Measurements from ENCODE around the gene LDHD. TPM values are rescaled to one million over a fixed set of nuclear protein-coding genes. Genes with fewer than 3 reads are reported as not detected.
"Not testable (repeated sequence)": the region's sequence is repeated elsewhere in the genome, so short reads cannot be mapped to it uniquely, and the experiment has no call there.

Gene LDHD
- total RNA-seq, 1 donor from 2014 or later, result not detected

DNA sequence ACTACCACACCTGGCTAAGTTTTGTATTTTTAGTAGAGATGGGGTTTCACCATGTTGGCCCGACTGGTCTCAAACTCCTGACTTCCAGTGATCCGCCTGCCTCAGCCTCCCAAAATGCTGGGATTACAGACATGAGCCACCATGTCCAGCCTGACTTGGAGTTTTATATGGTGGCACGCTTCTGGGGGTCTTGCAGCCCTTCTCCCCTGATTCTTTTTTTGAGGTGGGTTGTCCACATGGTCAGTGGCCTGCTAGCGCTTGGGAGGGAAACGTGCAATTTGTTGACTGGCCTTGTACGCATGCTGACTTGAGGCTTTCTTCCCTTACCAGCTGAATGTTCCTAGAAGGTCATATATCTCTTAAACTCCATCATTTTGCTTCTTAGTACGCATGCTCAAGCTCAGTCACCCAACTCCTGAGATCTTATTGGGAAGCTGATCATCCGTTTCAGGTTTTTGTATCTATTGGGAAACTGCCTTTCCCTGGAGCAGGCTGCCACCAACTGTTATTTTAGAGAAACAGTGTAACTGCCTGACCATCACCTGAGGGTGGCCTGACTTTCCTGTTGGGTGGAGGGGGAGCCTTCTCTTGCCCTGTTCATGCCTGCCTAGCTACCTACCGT, 13.7 kb upstream of the LDHD start:
- Histone ChIP-seq H3K4me3 (ENCODE audit: low read depth, low read length) (no peak overlapping the region), H3K36me3 (ENCODE audit: control insufficient read depth, insufficient read depth, low read length) (no peaks in the 10 kb centered on the region), H3K27me3 (ENCODE audit: control insufficient read depth, insufficient read depth, low read length) (no peaks in the 10 kb centered on the region)
- TF ChIP-seq, protein P1, sequence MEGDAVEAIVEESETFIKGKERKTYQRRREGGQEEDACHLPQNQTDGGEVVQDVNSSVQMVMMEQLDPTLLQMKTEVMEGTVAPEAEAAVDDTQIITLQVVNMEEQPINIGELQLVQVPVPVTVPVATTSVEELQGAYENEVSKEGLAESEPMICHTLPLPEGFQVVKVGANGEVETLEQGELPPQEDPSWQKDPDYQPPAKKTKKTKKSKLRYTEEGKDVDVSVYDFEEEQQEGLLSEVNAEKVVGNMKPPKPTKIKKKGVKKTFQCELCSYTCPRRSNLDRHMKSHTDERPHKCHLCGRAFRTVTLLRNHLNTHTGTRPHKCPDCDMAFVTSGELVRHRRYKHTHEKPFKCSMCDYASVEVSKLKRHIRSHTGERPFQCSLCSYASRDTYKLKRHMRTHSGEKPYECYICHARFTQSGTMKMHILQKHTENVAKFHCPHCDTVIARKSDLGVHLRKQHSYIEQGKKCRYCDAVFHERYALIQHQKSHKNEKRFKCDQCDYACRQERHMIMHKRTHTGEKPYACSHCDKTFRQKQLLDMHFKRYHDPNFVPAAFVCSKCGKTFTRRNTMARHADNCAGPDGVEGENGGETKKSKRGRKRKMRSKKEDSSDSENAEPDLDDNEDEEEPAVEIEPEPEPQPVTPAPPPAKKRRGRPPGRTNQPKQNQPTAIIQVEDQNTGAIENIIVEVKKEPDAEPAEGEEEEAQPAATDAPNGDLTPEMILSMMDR (IDR thresholded peaks at IDR 0.05; ENCODE audit: insufficient read depth, low read length, poor library complexity, severe bottlenecking), result no peak
- no peak for DNase-seq (ENCODE audit: low read depth)

DNA sequence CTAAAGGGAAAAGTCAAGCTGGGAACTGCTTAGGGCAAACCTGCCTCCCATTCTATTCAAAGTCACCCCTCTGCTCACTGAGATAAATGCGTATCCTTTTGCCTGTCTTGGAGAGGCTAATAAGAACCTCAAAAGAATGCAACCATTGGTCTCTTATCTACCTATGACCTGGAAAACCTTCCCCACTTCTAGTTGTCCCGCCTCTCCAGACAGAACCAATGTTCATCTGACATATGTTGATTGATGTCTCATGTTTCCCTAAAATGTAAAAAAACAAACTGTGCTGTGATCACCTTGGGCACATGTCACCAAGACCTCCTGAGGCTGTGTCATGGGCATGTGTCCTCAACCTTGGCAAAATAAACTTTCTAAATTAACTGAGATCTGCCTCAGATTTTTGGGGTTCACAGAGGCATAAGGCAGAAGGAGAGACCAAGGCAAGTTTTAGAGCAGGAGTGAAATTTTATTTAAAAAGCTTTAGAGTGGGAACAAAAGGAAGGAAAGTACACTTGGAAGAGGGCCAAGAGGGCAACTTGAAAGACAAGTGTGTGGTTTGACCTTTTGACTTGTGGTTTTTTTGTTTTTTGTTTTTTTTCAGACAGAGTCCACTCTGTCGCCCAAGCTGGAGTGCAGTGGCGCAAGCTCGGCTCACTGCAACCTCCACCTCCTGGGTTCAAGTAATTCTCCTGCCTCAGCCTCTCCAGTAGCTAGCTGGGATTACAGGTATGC, 13.0 kb upstream of the LDHD start:
- DNase-seq (ENCODE audit: low read depth); H3K4me3 ChIP-seq (ENCODE audit: low read depth, low read length); H3K27me3 ChIP-seq (ENCODE audit: control insufficient read depth, insufficient read depth, low read length); H3K36me3 ChIP-seq (ENCODE audit: control insufficient read depth, insufficient read depth, low read length): not testable (repeated sequence)

DNA sequence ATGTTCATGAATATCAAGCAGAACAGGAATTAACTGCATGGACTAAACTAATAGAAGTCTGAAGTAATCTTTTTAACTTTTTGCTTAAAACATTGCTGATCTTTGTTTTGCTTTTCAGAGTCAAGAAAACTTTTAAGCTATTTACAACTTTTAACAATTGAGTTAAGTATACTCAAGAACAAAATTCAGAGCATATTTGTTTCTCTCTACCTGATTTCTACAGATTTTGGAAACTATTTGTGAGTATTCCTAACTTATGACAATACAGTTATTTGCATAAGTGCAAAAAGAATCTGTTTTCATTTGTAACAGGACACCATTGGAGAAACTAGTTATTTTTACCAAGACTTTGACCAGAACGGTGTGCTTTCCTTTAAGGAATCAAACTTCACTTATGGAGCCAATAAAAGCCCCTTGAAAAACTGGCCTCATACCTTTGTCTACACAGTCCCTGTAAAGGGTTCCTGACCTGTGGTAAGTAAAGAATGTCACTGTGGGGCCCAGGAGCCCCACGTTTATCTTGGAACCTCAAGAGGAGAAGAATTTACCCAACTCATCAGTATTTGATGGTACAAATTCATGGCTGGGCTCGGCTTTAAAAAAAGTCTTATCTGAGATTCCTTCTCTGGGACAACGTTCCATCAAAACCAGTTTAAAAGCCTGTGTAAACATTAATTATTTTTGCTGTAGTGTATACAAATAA, 11.3 kb upstream of the LDHD start:
- TF ChIP-seq, protein P1 (IDR thresholded peaks at IDR 0.05; ENCODE audit: insufficient read depth, low read length, poor library complexity, severe bottlenecking), result no peak
- no peaks in the 10 kb centered on the region for H3K27me3 ChIP-seq (ENCODE audit: control insufficient read depth, insufficient read depth, low read length)
- no peak for DNase-seq (ENCODE audit: low read depth)
- H3K4me3 ChIP-seq (ENCODE audit: low read depth, low read length), result no peak overlapping the region
- H3K36me3 ChIP-seq (ENCODE audit: control insufficient read depth, insufficient read depth, low read length), result no peaks in the 10 kb centered on the region

DNA sequence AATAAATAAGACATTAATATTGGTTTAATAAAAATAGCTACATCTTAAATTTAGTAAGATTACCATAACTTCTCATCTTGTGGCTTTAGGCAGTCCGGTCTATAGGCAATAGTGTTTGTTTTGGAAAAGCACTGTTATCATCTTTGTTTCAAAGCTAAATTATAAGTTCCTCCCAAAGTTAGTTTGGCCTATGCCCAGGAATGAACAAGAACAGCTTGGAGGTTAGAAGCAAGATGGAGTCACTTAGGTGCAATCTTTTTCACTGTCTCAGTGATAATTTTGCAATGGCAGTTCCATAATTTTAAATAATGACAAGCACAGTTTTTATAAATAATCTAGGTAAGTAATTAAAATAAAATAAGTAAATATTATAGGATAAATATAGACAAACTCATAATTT, 6.0 kb upstream of the LDHD start:
- DNase-seq (ENCODE audit: low read depth), result no peak
- TF ChIP-seq, protein P1 (IDR thresholded peaks at IDR 0.05; ENCODE audit: insufficient read depth, low read length, poor library complexity, severe bottlenecking), result no peak
- Histone ChIP-seq H3K4me3 (ENCODE audit: low read depth, low read length) (no peak overlapping the region), H3K27me3 (ENCODE audit: control insufficient read depth, insufficient read depth, low read length) (no peaks in the 10 kb centered on the region), H3K36me3 (ENCODE audit: control insufficient read depth, insufficient read depth, low read length) (no peaks in the 10 kb centered on the region)

DNA sequence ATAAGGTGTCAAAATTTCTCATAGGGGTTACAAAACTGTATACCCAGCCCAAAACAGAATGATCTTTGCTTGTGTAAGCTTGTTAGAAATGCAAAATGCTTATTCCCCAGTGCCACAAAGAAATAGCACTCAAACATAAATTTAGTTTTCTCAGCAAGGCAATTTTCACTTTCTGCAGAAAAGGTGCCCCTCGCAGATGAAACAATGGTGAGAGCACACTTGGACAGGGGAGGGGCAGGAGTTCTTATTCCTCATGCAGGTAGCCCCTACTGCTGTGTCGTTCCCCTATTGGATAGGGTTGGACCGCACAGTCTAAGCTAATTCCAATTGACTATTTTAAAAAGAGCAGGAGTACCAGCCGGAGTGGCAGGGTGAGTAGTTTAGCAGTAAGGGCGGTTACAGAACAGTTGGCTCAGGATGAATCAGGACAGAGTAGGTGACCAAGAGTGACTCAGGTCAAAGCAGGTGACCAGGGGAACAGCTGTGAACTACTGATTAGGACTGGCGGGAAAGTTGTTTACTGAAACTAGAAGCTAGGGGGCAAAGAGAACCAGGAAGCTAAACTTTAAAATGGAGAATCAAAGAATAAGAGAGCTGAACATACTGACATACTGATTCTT, 5.5 kb upstream of the LDHD start:
- TF ChIP-seq, protein P1 (IDR thresholded peaks at IDR 0.05; ENCODE audit: insufficient read depth, low read length, poor library complexity, severe bottlenecking), result no peak
- H3K36me3 ChIP-seq (ENCODE audit: control insufficient read depth, insufficient read depth, low read length), result no peaks in the 10 kb centered on the region
- H3K27me3 ChIP-seq (ENCODE audit: control insufficient read depth, insufficient read depth, low read length), result no peaks in the 10 kb centered on the region
- no peak overlapping the region for H3K4me3 ChIP-seq (ENCODE audit: low read depth, low read length)
- DNase-seq (ENCODE audit: low read depth), result no peak

DNA sequence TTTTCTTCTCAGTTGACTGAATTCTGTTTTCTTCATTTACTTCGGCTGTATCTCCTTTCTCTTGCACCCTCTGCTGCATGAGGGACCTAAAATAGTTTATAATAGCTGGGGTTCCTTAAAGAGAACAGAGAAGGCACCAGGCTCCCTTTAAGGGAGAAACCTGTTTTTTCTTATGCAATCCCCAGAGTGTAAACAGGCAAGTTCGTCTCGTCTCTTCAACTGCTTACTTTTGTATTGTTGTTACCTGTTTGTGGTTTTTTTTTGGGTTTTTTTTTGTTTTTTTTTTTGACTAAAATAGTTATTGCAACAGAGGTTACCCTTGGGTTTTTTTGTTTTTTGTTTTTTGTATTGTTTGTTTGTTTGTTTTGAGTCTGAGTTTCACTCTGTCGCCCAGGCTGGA, 3.7 kb upstream of the LDHD start:
- TF ChIP-seq, protein P1 (IDR thresholded peaks at IDR 0.05; ENCODE audit: insufficient read depth, low read length, poor library complexity, severe bottlenecking), result no peak
- Histone ChIP-seq H3K36me3 (ENCODE audit: control insufficient read depth, insufficient read depth, low read length) (no peaks in the 10 kb centered on the region), H3K4me3 (ENCODE audit: low read depth, low read length) (no peak overlapping the region), H3K27me3 (ENCODE audit: control insufficient read depth, insufficient read depth, low read length) (peaks cover under 1% of the 10 kb centered on the region)
- DNase-seq (ENCODE audit: low read depth), result no peak

All from kidney epithelial cell (primary cell).